Cardiac muscle cell (in vitro differentiated cells and primary cell): ENCODE data around the gene DENND1C. TPM values are rescaled to one million over a fixed set of nuclear protein-coding genes. Genes with fewer than 3 reads are reported as not detected.

ENCODE experiments used
- DNase-seq, 2 donors: peaks; one replicate each; pipeline versions ENCODE4 v3.0.0 to v3.0.0-alpha.2; 2010 to 2017; ENCODE audit warnings: low read depth in 1 of 2, low spot score in 1 of 2
- H3K27ac ChIP-seq: fragments of 200-600 bp; sonication (generic); 2 replicates; pipeline ENCODE4 v1.5.1; 2016
- H3K27me3 ChIP-seq: fragments of 200-600 bp; sonication (generic); 2 replicates; pipeline ENCODE4 v1.6.0; 2016; ENCODE audit warnings: control low read depth
- H3K36me3 ChIP-seq: fragments of 200-600 bp; sonication (generic); 2 replicates; pipeline ENCODE4 v1.5.1; 2016; ENCODE audit warnings: control low read depth
- H3K4me1 ChIP-seq: fragments of 200-600 bp; sonication (generic); 2 replicates; pipeline ENCODE4 v1.8.1; 2017; ENCODE audit warnings: low read depth, mild to moderate bottlenecking, mixed run types
- H3K4me3 ChIP-seq: fragments of 200-600 bp; sonication (generic); 2 replicates; pipeline ENCODE4 v1.5.1; 2016; ENCODE audit warnings: mild to moderate bottlenecking
- H3K9me3 ChIP-seq: fragments of 200-600 bp; sonication (generic); 2 replicates; pipeline ENCODE4 v1.5.1; 2017; ENCODE audit warnings: low read depth, mild to moderate bottlenecking, control low read depth
- polyA plus RNA-seq: library from polyadenylated mRNA; unstranded; fragments of >200 nt; fragmentation: Nextera tagmentation; extraction: Ambion mirVana; gene quantifications from 2 replicates; pipeline ENCODE4 v1.2.1, GENCODE V29; 2016
- total RNA-seq: library from RNA; depleted of rRNA; stranded (reverse); fragments of >200 nt; gene quantifications from 2 replicates; pipeline ENCODE4 v1.2.3, GENCODE V29; 2016
- TF ChIP-seq, protein P1 (sequence below): IDR thresholded peaks from 2 replicates; pipeline ENCODE4 v1.5.1; 2012; ENCODE audit warnings: low read depth, mild to moderate bottlenecking, low read length

Gene DENND1C
- total and polyA plus RNA-seq, 2 experiments from 2014 or later = 1.8 to 4.9 TPM

DNA sequence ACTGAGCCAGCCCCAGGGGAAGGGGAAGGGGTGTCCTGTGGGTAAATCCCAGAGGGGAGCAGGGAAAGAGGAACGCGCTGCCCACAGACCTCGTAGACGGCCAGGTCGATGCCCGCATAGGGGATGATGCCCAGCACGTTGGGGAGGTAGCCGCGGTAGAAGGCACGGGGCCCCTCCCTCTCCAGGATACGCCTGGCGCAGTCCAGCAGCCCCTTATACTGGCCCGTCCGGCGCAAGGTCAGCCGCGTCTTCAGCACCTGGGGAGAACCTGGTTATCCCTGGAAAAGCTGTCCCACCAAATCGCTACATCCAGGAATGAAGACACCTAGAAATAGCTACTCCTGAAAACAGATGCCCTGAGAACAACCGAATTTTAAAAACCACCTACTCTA, 29.4 kb downstream of the DENND1C start:
- TF ChIP-seq, protein P1, sequence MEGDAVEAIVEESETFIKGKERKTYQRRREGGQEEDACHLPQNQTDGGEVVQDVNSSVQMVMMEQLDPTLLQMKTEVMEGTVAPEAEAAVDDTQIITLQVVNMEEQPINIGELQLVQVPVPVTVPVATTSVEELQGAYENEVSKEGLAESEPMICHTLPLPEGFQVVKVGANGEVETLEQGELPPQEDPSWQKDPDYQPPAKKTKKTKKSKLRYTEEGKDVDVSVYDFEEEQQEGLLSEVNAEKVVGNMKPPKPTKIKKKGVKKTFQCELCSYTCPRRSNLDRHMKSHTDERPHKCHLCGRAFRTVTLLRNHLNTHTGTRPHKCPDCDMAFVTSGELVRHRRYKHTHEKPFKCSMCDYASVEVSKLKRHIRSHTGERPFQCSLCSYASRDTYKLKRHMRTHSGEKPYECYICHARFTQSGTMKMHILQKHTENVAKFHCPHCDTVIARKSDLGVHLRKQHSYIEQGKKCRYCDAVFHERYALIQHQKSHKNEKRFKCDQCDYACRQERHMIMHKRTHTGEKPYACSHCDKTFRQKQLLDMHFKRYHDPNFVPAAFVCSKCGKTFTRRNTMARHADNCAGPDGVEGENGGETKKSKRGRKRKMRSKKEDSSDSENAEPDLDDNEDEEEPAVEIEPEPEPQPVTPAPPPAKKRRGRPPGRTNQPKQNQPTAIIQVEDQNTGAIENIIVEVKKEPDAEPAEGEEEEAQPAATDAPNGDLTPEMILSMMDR = no peak
- H3K4me3 ChIP-seq = no peak overlapping the region

DNA sequence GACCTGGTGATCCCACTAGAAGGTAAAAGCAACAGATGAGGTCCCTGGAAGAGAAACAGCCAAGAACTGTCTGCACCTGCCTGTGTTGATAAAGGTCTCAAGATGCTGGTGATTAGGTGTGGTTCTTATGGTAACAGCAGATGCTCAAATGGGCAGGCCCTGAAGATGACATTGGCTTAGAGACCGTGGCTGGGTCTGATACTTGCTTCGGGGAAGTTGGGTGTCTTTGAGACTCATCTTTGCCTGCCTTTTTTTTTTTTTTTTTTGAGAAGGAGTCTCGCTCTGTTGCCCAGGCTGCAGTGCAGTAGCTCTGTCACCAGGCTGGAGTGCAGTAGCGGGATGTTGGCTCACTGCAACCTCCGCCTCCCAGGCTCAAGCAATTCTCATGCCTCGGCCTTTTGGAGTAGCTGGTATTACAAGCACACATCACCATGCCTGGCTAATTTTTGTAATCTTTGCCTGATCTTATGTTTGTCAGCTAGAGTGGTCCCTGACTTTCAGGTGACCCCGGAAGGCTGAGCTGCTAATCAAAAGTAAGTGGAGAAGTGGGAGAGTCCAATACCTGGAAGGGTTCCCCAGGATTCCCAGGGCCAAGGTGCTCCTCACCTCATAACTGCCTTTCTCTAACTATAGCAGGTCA, 29.9 kb downstream of the DENND1C start:
- Histone ChIP-seq H3K27ac (no peak overlapping the region), H3K9me3 (no peaks in the 10 kb centered on the region), H3K4me3 (no peak overlapping the region), H3K27me3 (no peaks in the 10 kb centered on the region), H3K36me3 (peaks cover 23% of the 10 kb centered on the region), H3K4me1 (no peaks in the 10 kb centered on the region)
- DNase-seq = no peak
- TF ChIP-seq, protein P1 = no peak

More for the DNA sequence above, 29.4 kb downstream of the DENND1C start:
- H3K36me3 ChIP-seq = peaks cover 23% of the 10 kb centered on the region
- no peak for DNase-seq
- H3K27me3 ChIP-seq = no peaks in the 10 kb centered on the region
- no peaks in the 10 kb centered on the region for H3K9me3 ChIP-seq
- no peak overlapping the region for H3K27ac ChIP-seq
- H3K4me1 ChIP-seq = no peaks in the 10 kb centered on the region

DNA sequence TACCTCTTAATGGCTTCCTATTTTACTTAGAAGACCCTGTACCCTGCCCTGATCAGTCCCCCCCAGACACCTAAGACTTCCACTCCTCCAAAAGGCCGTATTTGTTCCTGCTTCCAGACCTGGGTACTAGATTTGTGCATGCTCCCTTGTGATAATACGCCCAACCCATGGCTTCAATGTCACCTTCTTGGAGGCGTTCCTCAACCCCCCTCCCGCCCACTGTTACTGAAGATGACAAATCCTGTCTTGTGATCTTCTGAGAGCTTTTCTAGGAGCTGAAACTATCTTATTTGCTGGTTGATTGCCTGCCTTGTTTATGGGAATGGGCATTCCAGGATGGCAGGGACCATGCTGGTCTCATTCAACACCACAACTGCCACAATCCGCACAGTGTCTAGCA, 31.4 kb downstream of the DENND1C start:
- H3K27ac ChIP-seq = no peak overlapping the region
- H3K4me3 ChIP-seq = no peak overlapping the region
- no peaks in the 10 kb centered on the region for H3K27me3 ChIP-seq
- DNase-seq = no peak
- TF ChIP-seq, protein P1 = no peak
- no peaks in the 10 kb centered on the region for H3K4me1 ChIP-seq
- H3K9me3 ChIP-seq = no peaks in the 10 kb centered on the region
- H3K36me3 ChIP-seq = peaks cover 20% of the 10 kb centered on the region

GRCh38 chr19:6448045-6448444, 33.5 kb downstream of the DENND1C start:
- Histone ChIP-seq H3K4me1 (no peaks in the 10 kb centered on the region), H3K36me3 (peaks cover 6% of the 10 kb centered on the region), H3K4me3 (no peak overlapping the region), H3K27ac (no peak overlapping the region), H3K9me3 (no peaks in the 10 kb centered on the region), H3K27me3 (no peaks in the 10 kb centered on the region)
- TF ChIP-seq, protein P1 = no peak
- no peak for DNase-seq

DNA sequence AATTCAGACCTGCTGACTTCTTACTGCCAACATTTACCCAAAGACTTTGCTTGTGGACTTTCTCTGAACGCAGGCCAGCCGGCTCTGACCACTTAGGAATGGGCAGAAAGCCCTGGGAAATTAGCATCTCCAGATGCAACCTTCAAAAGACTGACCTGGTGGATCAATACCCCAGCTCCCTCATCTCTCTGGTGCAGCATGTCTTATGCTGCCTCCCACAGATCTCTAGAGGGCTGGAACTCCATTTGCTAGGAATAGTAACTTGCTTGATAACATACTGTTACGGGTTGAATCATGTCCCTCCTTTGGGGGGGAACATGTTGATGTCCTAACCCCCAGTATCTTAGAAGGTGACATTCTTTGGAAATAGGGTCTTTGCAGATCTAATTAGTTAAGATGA, 35.1 kb downstream of the DENND1C start:
- no peak overlapping the region for H3K27ac ChIP-seq
- TF ChIP-seq, protein P1 = no peak

More for the DNA sequence above, 35.1 kb downstream of the DENND1C start:
- no peak for DNase-seq
- no peaks in the 10 kb centered on the region for H3K27me3 ChIP-seq
- H3K36me3 ChIP-seq = peaks cover 6% of the 10 kb centered on the region
- no peak overlapping the region for H3K4me3 ChIP-seq
- H3K9me3 ChIP-seq = no peaks in the 10 kb centered on the region
- no peaks in the 10 kb centered on the region for H3K4me1 ChIP-seq
